Smooth muscle cell (in vitro differentiated cells): Measurements from ENCODE around the gene TAF15. TPM values are rescaled to one million over a fixed set of nuclear protein-coding genes. Genes with fewer than 3 reads are reported as not detected.

Experiments
- DNase-seq: peaks from one replicate; lab custom pipeline; 2025; ENCODE audit not compliant: unreplicated experiment; lab: John Stamatoyannopoulos, UW
- H2AFZ ChIP-seq: fragments of 200-600 bp; sonication (generic); 2 replicates; pipeline ENCODE4 v1.6.0; 2016; ENCODE audit warnings: antibody characterized with exemption, low read depth, mild to moderate bottlenecking
- H3F3A ChIP-seq: fragments of 200-600 bp; sonication (generic); 2 replicates; pipeline ENCODE4 v1.6.0; 2017; ENCODE audit warnings: antibody characterized with exemption, low read depth
- H3K27ac ChIP-seq: fragments of 200-600 bp; sonication (generic); 2 replicates; pipeline ENCODE4 v1.5.1; 2016; ENCODE audit warnings: low read depth, mild to moderate bottlenecking
- H3K27me3 ChIP-seq: fragments of 200-600 bp; sonication (generic); 2 replicates; pipeline ENCODE4 v1.6.1; 2016; ENCODE audit warnings: low read depth, mild to moderate bottlenecking
- H3K36me3 ChIP-seq: fragments of 200-600 bp; sonication (generic); 2 replicates; pipeline ENCODE4 v1.5.1; 2016; ENCODE audit warnings: low read depth
- H3K4me1 ChIP-seq: fragments of 200-600 bp; sonication (generic); 2 replicates; pipeline ENCODE4 v1.5.1; 2016; ENCODE audit warnings: low read depth
- H3K4me2 ChIP-seq: fragments of 200-600 bp; sonication (generic); 2 replicates; pipeline ENCODE4 v1.6.0; 2016; ENCODE audit warnings: mild to moderate bottlenecking
- H3K4me3 ChIP-seq: fragments of 200-600 bp; sonication (generic); 2 replicates; pipeline ENCODE4 v1.5.1; 2016; ENCODE audit warnings: mild to moderate bottlenecking
- H3K79me2 ChIP-seq: fragments of 200-600 bp; sonication (generic); 2 replicates; pipeline ENCODE4 v1.6.0; 2016; ENCODE audit warnings: low read depth, mild to moderate bottlenecking
- H3K9ac ChIP-seq: fragments of 200-600 bp; sonication (generic); 2 replicates; pipeline ENCODE4 v1.6.0; 2016; ENCODE audit warnings: low read depth
- H3K9me3 ChIP-seq: fragments of 200-600 bp; sonication (generic); replicated peaks from 2 replicates; pipeline ENCODE4 v1.5.1; 2016; ENCODE audit warnings: low read depth
- H4K20me1 ChIP-seq: fragments of 200-600 bp; sonication (generic); 2 replicates; pipeline ENCODE4 v1.6.0; 2016; ENCODE audit warnings: low read depth
- CTCF ChIP-seq: fragments of 200-600 bp; sonication (generic); IDR thresholded peaks from 2 replicates; pipeline ENCODE4 v1.5.1; 2017; ENCODE audit warnings: borderline replicate concordance, mild to moderate bottlenecking, antibody characterized with exemption; ENCODE audit not compliant: insufficient read depth, poor library complexity, severe bottlenecking
- WGBS: methylation state at CpG from one replicate; pipeline ENCODE4 v1.1.7; 2016; ENCODE audit warnings: low lambda C conversion rate; 5-methylcytosine and 5-hydroxymethylcytosine counted together
- polyA plus RNA-seq: library from polyadenylated mRNA; unstranded; fragments of >200 nt; fragmentation: Nextera tagmentation; extraction: Ambion mirVana; gene quantifications from 2 replicates; pipeline ENCODE4 v1.2.1, GENCODE V29; 2016
- total RNA-seq: library from RNA; depleted of rRNA; stranded (reverse); fragments of >200 nt; gene quantifications from 2 replicates; pipeline ENCODE4 v1.2.3, GENCODE V29; 2014

TAF15 gene
- total and polyA plus RNA-seq, 2 experiments from 2014 or later = 4.2 to 33.3 TPM

- no peak for DNase-seq
- no peaks in the 10 kb centered on the region for H3K9me3 ChIP-seq
- no peaks in the 10 kb centered on the region for H3K36me3 ChIP-seq
- peaks cover 20% of the 10 kb centered on the region for H3K4me1 ChIP-seq
- no peaks in the 10 kb centered on the region for H3K79me2 ChIP-seq
- H3K27me3 ChIP-seq = no peaks in the 10 kb centered on the region
- peak overlapping the region; percentile 74 for H3K27ac ChIP-seq
- no peak for TF ChIP-seq CTCF
- 62% methylated on average over 16 of the region's 16 CpGs for WGBS
- no peak overlapping the region for H3K4me3 ChIP-seq
- H3K4me2 ChIP-seq = peak overlapping the region; percentile 78
- no peak overlapping the region for H2AFZ ChIP-seq
- peaks cover 27% of the 10 kb centered on the region for H3F3A ChIP-seq
- H4K20me1 ChIP-seq = no peaks in the 10 kb centered on the region
- H3K9ac ChIP-seq = peak overlapping the region; percentile 62
These were observed 30.6 kb upstream of the TAF15 start for GRCh38 chr17:35778641-35779196.

- Histone ChIP-seq H3K79me2 (no peaks in the 10 kb centered on the region), H3K27me3 (no peaks in the 10 kb centered on the region), H2AFZ (no peak overlapping the region), H3K27ac (no peak overlapping the region), H3K4me2 (no peak overlapping the region), H3K9ac (no peak overlapping the region), H3F3A (peaks cover 21% of the 10 kb centered on the region), H3K9me3 (no peaks in the 10 kb centered on the region), H3K4me3 (no peak overlapping the region), H3K36me3 (no peaks in the 10 kb centered on the region), H4K20me1 (no peaks in the 10 kb centered on the region), H3K4me1 (peaks cover 6% of the 10 kb centered on the region)
- TF ChIP-seq CTCF = no peak
- 63% methylated on average over 3 of the region's 3 CpGs for WGBS
- DNase-seq = no peak
These were observed 28.3 kb upstream of the TAF15 start for GRCh38 chr17:35780950-35781349.

- Histone ChIP-seq H3K79me2 (no peaks in the 10 kb centered on the region), H3K27me3 (no peaks in the 10 kb centered on the region), H3K4me3 (no peak overlapping the region), H3K4me2 (no peak overlapping the region), H2AFZ (no peak overlapping the region), H3K9me3 (no peaks in the 10 kb centered on the region), H3K27ac (no peak overlapping the region), H3F3A (peaks cover 29% of the 10 kb centered on the region), H3K4me1 (peaks cover 14% of the 10 kb centered on the region), H4K20me1 (no peaks in the 10 kb centered on the region), H3K9ac (no peak overlapping the region), H3K36me3 (no peaks in the 10 kb centered on the region)
- 85% methylated on average over 2 of the region's 2 CpGs for WGBS
- TF ChIP-seq CTCF = no peak
- DNase-seq = no peak
These were observed 24.4 kb upstream of the TAF15 start for GRCh38 chr17:35784895-35785294.

- H3K4me2 ChIP-seq = peak overlapping the region; percentile 61
- no peaks in the 10 kb centered on the region for H3K27me3 ChIP-seq
- H3K9me3 ChIP-seq = no peaks in the 10 kb centered on the region
- peaks cover 14% of the 10 kb centered on the region for H3K4me1 ChIP-seq
- peak overlapping the region; percentile 96 for H3K27ac ChIP-seq
- H3K4me3 ChIP-seq = no peak overlapping the region
- TF ChIP-seq CTCF = no peak
- H3K79me2 ChIP-seq = peaks cover 13% of the 10 kb centered on the region
- no peak overlapping the region for H3K9ac ChIP-seq
- no peak overlapping the region for H2AFZ ChIP-seq
- H3F3A ChIP-seq = peaks cover 35% of the 10 kb centered on the region
- no peak for DNase-seq
- no peaks in the 10 kb centered on the region for H4K20me1 ChIP-seq
- H3K36me3 ChIP-seq = no peaks in the 10 kb centered on the region
- 0% methylated on average over 3 of the region's 3 CpGs for WGBS
These were observed 22.3 kb upstream of the TAF15 start for GRCh38 chr17:35786941-35787432.
